G401.6 (cell line): ENCODE measurements around the gene ZNF324.
A peak's percentile ranks its signal among the peaks of the same experiment; 100 is the strongest.
"Not testable (repeated sequence)": the region's sequence is repeated elsewhere in the genome, so short reads cannot be mapped to it uniquely, and the experiment has no call there.

Source experiments
- FAIRE-seq: peaks from 2 replicates; lab custom pipeline; 2012; peaks lifted over from hg19 to GRCh38; lab: Jason Lieb, UNC

The ZNF324 gene

GRCh38 chr19:58500242-58500641 lies 33.4 kb downstream of the ZNF324 start:
- FAIRE-seq: no peak

DNA sequence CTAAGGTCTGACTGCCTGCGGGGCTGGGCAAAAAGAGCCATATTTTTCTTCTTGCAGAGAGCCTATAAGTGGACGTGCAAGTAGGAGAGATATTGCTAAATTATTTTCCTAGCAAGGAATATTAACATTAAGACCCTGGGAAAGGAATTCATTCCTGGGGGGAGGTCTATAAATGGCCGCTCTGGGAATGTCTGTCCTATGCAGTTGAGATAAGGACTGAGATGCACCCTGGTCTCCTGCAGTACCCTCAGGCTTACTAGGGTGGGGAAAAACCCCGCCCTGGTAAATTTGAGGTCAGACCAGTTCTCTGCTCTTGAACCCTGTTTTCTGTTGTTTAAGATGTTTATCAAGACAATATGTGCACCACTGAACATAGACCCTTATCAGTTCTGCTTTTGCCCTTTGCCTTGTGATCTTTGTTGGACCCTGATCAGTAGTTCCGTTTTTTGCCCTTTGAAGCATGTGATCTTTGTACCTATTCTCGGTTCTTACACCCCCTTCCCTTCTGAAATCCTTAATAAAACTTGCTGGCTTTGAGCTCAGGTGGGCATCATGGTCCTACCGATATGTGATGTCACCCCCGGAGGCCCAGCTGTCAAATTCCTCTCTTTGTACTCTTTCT lies 40.8 kb downstream of the ZNF324 start:
- not testable (repeated sequence) for FAIRE-seq

- no peak for FAIRE-seq
Observed at GRCh38 chr19:58509731-58510083, 42.8 kb downstream of the ZNF324 start.

DNA sequence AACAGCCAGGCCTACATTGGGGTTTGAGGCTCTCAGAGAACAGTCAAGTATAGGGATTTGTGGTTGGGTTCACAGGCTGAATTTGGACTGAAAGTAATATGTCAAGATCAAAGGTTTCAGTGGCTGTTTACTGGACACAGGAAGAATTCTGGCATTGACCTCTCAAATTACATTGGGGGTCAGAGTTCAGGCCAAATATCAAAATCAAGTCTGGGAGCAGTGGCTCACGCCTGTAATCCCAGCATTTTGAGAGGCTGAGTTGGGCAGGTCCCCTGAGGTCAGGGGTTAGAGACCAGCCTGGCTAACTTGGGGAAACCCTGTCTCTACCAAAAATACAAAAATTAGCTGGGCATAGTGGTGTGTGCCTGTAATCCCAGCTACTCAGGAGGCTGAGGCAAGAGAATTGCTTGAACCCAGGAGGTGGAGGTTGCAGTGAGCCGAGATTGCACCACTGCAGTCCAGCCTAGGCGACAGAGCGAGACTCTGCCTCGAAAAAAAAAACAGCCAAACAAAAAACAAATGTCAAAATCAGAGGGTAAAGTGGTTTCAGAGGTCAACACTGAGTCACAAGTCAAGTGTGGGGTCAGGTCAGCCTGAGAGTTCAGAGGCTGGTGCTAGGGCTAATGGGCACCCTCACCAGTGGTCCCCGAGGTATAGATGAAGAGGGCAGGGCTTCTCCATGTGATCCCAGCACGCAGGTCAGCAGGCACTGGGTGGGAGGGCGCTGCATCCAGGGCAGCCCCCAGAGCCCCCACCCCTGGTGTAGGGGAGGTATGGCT lies 43.4 kb downstream of the ZNF324 start:
- FAIRE-seq: no peak

DNA sequence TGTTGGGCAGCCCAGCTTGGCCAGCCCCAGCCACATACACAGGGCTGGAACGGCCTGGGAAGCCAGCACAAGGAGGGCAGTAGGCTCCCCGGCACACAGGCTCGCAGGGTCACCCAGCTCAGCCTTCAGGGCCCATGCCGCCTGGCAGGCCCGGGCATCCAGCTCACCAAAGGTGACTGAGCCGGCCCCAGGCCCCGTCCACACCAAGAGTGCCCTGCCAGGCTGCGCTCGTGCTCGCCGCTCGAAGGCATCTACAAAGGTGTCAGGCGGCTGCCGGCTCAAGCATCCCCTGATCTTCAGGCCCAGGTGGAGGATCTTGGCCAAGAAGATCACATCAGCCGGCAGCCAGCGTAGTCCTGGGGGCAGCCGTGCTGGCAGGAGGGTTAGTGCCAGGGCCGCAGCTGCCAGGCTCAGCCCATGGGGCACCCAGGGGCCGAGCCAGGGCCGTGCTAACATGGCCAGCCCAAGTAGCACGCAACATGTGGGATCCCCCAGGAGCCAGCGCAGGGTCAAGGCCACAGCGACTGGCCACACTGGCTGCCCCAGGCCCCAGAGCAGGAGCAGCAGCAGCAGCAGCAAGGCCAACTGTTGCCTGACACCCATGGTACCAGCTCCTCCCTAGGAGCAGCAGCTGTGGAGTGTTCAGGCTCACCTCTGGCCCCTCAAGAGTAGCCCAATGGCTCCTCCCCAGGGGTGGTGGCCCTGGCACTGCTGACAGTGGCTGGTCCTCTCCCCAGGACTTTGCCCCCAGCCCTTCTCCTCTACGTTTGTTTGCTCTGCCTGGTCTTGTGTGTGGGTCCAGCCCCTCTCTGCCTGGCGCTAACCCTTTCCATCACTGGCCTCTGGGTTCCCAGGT lies 44.7 kb downstream of the ZNF324 start, which contains the start of gene SLC27A5:
Gene SLC27A5 (minus strand): TSS at position 640 of the 856 bp plus-strand sequence. CDS start 37 bp downstream, at position 603.
- FAIRE-seq: no peak

DNA sequence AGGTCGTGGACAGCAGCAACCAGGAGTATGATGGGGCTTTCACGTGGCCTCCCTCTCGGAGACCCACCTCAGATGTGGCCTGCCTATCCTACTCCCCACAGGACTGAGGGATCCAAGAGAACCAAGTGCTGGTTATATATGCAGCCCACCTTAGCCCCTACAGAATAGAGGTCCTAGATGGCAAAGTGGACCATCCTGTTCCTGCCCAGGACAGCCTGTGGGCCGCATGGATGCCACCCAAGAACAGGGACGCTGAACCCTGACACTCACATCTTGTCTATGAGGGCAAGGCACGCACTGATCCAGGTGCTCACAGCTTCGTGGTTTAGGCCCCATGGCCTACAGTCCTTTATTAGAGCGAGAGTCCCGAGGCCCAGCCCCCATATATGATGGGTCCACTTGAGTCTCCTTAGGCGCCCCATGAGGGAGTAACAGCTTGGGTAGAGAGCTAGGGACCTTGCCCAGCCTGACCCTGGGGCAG lies 46.4 kb downstream of the ZNF324 start:
- FAIRE-seq: no peak

DNA sequence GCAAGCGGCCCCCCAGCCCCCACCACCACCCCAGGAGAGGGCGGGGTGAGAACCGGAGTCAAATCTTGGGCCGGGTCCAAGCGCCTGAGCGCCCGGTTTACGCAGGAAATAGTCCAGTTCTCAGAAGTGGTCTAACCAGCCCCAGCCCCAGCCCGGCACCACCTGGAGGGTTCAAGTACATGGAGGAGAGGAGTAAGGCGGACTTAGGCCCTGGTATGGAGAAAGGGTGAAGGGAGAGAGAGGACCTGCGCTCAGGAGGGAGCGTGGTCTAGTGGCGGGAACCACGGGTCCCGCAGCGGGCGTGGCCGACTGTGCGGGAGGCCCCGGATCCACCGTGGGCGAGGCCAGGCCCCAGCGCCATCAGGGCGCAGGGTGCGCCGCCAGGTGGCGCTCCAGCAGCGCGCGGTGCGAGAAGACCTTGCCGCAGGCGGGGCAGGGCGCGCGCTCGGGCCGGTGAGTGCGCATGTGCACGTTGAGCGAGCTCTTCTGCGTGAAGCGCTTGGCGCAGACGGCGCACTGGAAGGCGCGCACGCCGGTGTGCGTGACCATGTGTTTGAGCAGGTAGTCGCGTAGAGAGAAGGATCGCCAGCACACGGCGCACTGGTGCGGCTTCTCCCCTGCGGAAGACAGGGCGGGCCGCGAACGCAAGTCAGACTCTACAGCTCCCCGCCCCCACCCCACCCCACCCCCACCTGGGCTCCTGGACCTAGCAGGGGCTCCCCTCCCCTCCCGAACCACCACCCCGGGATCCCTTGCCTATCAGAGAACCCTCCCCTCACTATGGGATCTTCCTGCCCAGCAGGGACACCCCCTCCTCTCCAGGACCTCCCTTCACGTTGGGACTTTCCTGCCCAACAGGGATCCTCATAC lies 47.0 kb downstream of the ZNF324 start:
- FAIRE-seq: no peak

GRCh38 chr19:58514564-58515022 lies 47.7 kb downstream of the ZNF324 start:
- FAIRE-seq: no peak

DNA sequence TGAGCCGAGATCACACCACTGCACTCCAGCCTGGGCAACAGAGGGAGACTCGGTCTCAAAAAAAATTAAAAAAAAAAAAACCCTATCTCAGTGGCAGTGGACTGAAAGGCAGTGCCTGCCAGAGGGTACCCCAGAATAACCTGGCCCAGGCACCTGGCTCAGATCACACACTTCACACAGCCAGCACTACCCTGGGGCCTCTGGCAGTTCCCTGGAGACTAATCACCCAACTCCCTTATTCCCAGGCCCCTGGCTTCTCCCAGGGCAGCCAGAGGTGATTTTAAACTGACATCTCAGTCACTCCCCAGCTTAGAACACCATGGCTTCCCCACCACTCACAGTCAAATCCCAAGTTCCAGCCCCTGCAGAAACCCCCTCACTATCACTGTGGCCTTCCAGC lies 48.4 kb downstream of the ZNF324 start:
- no peak for FAIRE-seq

GRCh38 chr19:58516246-58516836 lies 49.5 kb downstream of the ZNF324 start:
- FAIRE-seq: no peak

DNA sequence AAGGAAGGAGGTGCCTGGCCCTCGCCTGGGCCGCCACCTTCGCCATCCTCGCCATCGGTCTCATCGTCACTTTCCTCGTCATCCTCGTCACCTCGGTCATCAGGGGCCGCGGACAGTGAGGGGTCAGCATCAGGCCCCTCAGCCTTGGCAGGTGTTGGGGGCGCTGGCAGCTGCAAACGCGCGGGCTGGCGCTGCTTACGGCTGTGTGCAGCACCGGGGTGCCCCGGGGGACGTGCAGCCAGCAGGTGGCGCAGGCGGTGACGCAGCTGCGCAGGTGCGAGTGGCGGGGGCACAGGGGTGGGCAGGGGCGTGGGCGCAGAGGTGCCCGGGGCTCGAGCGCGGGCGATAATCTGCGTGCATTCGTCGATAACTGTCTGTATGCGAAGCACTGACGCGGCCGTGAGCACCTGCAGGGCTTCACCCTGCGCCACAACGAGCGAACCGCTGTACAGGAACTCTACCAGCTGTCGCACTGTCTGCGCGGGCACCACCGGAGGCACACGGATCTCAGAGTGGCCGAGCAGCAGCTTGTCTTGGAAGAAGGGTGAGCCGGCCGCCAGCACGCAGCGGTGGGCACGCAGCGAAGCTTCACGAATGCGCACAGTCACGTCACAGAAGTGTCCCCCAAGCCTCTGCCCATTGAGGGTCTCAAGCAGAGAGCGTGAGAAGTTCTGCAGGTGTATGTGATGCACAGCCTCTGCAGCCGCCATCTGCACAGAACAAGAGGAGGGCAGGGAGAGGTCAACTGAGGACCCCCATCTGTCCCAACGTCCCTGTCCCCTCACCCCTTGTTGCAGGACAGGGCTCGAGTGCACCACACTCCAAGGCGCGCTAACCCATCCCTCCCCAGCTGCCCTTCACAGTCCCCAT lies 50.3 kb downstream of the ZNF324 start:
- FAIRE-seq: no peak

- no peak for FAIRE-seq
Observed at GRCh38 chr19:58518256-58519086, 51.6 kb downstream of the ZNF324 start.

- FAIRE-seq: no peak
Observed at GRCh38 chr19:58519087-58519354, 52.1 kb downstream of the ZNF324 start.

DNA sequence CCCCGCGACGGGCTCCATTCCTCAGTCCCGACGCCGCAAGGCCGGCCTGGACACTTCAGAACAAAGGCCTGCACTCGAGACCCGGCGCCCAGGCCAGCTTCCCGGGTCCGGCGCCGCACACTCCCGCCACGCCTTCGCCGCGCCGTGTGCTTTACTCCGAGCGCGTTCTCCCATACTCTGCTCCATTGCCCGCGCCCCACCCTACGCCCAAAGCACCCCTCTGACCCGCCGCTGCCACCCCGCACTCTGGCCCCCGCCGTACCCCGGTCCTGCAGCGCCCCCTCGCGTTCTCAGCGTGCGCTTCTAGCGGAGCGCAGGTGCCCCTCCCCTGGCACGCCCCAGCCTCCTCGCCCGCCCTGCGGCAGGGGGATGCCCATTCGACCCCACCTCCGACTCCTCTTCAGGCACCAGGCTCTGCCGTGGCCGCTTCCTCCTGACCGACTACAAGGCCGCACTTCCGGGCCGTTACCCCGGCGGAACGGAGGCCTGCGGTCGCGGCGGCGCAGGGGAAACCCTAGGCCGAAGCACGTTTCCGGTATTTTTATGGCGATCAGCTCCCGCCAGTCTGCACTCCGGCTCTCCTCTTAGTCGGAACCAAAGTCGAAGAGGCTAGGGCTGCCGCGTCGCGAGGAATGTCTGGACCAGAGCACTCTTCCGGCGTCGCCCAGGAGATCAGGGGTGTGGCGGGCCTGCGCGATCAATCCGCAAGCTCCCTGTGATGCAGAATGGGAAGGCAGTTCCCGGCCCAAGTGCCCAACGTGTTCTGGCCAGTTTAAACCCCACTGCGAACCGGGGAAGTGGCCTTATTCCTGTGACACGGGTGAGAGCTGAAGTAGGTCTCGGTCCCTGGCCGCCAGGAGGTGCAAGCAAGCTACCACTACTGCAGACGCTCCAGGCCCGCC lies 52.7 kb downstream of the ZNF324 start, which contains the start of gene ZBTB45:
Gene ZBTB45 (minus strand): TSS at position 456 of the 902 bp plus-strand sequence. CDS start 2,137 bp downstream, outside the sequence.
- peak; percentile 87 for FAIRE-seq

- no peak for FAIRE-seq
Observed at GRCh38 chr19:58520257-58520599, 53.3 kb downstream of the ZNF324 start.

- no peak for FAIRE-seq
Observed at GRCh38 chr19:58521651-58522050, 54.8 kb downstream of the ZNF324 start.

DNA sequence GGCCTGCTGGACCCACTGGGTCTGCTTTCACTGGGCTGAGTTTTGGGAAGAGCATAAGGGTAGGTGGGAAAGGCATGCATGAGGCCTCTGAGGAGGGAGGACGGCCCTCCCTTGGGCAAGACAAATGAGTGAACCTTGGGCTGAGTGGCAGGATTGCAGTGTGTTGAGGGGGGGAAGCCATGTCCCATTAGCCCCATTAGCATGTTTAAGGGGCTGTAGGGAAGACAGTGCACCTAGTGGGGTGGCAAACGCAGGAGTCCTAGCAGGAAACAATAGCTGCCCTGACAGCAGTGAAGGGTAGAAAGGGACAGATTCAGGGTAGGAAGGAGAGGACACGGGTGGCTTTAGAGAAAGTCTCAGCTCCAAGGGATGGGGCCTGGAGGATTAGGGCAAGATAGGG lies 55.8 kb downstream of the ZNF324 start:
- FAIRE-seq: no peak
